ENCODE measurements around the gene C22orf31.
A peak's percentile ranks its signal among the peaks of the same experiment; 100 is the strongest.

C22orf31 gene

DNA sequence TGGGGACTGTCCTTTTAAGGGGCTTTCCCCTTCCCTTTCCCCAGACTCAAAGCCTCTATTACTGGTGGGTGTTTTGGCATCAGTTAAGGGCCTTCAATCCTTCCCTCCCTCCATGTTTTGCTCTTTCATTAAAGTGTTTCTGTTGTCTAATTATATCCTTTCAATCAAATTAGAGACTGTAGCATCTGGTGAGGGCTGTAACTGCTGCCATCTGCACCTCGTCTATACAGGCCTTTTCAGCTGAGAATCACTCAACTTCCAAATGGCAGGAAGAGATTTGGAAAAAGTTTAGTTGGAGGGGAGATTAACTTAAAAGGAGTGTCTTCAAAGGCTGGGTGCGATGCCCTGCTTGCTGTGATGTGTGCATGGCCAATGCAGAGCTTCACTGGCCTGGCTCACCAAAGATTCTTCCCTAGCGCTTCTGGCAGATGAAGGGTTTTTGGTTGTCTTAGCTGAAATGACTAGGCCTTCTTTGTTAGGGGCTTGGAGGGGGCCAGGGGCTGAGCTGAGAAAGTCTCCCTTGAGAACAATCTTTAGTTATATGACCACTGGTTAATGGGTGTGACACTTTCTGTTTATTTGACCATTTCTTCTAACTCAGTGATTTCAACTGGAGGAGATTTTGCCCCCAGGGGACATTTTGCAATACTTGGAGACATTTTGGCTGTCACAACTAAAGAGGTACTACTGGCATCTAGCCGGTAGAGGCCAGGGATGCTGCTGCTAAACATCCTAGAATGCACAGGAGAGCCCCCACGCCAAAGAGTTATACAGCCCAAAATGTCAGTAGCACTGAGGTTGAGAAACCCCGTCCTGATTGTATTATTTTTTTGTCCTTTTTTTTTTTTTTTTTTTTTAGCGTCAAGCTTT, 18.7 kb upstream of the C22orf31 start:
- DNase-seq, result no peak

DNA sequence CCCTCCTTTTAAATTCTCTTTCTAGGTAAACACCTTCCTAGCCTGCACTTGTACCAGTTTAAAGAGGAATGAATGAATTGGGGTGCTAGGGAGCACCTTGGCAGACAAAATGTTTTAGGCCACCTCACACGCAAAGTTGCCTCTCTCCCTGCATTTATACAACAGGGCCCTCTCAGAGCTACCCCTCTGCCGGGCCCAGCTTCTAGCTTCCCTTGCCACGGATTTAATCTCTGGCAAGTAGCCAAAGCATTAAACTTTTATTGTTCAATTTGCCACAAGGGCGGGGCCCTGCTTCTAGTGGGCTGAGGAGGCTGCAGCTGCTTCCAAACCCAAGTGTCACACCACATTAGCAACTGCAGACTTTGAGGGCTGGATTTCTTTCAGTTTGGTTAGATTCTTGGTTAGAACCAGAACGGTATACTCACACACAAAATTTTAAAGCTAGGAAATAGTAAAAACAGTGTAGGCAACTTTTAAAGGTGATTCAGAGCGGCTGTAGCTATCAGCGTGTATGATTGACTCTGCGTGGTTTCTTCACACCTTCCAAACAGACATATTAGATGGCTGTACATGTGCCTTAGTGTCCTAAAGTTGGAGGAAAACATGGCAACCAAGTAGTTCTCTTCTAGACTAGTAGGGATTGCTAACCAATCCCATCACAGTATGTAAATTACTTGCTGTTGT, 17.7 kb upstream of the C22orf31 start:
- no peak for DNase-seq

DNA sequence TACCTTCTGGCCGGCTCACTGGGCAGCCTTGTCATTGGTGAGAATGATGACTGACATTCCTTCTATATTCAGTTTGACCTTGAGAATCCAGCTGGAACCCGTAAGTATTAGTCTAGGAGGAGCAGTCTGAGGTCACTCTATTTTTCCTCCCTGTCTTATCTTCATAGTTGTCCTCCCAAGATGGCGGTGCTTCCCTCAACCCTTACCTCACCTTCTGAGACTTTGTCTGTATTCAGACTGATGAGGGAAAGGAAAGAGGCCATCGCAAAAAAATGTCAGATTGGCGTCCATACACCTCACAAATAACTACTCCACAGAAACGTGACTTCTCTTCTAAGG, 17.2 kb upstream of the C22orf31 start:
- DNase-seq, result no peak

DNA sequence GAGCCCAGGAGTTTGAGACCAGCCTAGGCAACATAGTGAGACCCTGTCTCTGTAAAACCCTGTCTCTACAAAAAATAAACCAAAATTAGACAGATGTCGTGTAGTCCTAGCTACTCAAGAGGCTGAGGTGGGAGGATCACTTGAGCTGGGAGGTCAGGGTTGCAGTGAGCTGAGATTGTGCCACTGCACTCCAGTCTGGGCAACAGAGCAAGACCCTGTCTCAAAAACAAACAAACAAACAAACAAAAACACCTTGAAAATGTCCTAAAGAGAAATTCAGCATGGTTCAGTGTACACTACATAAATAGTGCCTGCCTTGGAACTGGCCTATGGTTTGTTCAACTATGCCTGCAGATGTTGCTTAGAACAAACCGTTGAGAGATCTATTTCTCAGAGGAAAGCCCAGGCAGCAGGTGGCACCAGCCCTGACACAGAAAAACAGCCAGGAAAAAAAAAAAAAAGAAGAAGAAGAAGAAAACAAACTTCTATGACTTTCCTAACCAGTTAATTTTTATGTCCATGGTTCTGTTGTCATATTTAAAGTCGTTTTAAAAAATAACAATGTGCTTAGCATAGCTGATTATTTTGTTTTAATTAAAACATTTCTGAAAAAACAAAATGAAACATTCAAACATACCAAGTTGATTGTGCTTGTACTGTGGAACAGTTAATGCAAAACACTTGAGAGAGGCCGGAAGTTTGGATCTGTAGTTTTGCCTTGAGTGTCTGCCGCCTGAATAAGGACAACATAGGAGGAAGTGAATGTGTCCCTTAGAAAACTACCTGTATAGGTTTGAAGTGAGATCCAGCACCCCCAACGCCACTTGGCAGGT, 16.6 kb upstream of the C22orf31 start:
- no peak for DNase-seq

DNA sequence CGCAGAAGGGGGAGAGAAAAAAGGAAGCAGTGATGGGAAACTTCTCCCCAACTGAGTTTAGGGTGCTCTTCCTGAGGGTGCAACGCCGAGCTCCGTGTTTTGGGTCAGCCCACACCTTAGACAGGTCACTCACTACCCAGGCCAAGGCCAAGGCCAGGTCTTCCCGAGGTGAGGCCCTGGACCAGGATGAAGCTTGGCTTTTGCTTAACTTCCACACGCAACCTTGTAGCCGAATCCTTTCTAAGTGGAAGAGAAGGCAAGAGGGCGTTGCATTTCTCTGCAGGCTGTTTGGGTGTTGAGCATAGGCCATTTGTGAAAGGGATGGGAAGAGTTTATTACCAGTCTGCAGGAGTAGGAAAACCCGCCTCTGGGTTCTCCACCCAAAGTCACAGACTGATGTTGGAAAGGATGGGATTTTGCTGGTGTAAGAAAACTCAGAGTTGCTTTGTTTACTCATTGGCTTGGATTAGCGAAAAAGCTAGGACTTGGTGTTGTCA, 12.7 kb upstream of the C22orf31 start:
- no peak for DNase-seq

DNA sequence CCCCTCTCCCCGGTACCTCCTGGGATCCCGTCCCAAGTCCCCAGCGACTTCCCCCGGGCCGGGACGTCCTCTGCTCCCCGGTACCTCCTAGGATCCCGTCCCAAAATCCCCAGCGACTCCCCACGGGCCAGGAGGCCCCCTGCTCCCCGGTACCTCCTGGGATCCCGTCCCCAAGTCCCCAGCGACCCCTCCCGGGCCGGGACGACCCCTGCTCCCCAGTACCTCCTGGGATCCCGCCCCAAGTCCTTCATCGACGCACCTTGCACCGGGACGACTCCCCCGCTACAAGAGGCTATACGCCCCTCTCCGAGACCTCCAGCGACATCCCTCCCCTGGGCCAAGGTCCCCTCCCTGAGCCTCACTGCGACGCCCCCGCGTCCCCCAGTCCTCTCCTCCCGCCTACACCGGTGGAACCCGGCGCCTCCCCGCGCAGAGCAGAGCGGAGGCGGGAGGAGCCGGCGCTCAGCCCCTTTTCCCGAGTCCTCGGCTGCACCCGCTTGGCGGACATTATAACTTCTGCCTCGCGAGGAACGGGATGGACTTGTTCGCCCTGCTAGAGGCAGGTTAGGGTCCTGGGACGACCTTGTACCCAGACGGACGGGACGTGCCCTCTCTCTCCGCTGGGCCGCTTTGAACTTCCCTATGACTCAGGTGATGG, 12.1 kb upstream of the C22orf31 start:
- no peak for DNase-seq

DNA sequence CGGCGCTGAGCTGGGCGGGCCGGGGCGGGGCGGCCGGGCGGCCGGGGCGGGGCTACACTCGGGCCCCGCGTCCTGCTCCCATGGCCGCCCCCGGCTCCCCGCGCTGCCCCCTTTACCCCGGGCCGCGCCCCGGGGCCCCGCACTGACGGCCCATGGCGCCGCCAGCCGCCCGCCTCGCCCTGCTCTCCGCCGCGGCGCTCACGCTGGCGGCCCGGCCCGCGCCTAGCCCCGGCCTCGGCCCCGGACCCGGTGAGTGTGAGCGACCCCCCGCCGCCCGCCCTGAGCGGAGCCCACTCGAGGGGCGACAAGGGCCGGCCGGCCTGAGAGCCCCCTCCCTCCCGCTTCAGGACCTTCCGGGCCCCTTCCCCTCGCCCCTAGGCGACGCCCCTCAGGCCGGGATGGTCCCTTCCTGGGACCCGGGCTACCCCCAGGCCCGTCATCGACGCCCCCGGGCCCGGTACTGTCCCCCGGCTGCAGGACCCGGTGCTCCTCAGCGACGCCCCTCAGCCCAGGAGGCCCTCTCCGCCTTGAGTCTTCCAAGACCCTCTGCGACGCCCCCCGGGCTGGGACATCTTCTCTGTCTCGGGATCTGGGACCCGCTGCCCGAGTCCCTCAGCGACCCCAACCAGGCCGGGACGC, 11.5 kb upstream of the C22orf31 start, which contains the start of gene KREMEN1:
Gene KREMEN1 (plus strand): TSS at position 57 of the 639 bp plus-strand sequence. CDS start 96 bp downstream, at position 153.
- no peak for DNase-seq

DNA sequence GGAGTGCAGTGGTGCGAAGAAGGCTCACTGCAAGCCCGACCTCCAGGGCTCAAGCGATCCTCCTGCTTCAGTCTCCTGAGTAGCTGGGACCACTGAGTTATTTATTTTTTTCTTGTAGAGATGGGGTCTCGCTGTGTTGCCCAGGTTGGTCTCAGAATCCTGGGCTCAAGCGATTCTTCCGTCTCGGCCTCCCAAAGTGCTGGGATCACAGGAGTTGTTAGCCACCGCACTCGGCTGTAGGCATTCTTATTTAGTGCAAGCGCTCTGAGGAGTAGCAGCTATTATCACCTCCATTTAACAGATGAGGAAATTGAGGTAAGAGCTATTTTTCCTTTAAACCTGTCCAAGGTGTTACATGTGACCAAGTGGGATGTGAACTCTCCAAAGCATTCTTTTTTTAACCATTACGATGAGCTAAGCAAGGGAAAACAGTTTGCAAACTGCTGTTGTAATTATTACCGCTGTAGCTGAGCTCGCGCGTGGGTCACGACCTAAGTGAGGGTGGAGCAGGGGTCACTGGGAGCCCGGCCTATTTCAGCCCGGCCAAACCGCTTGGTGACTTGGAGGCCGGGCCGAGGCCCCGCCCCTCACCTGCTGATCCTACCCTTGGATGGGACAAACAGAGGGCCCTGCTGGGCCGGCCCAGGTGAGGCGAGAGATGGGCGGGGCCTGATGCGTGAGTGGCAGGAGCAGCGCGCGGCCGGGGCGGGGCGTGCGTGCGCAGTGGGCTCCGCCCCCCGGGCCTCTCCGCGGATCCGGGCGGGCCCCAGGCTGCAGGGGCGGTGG, 10.8 kb upstream of the C22orf31 start:
- peak; percentile 83 for DNase-seq

DNA sequence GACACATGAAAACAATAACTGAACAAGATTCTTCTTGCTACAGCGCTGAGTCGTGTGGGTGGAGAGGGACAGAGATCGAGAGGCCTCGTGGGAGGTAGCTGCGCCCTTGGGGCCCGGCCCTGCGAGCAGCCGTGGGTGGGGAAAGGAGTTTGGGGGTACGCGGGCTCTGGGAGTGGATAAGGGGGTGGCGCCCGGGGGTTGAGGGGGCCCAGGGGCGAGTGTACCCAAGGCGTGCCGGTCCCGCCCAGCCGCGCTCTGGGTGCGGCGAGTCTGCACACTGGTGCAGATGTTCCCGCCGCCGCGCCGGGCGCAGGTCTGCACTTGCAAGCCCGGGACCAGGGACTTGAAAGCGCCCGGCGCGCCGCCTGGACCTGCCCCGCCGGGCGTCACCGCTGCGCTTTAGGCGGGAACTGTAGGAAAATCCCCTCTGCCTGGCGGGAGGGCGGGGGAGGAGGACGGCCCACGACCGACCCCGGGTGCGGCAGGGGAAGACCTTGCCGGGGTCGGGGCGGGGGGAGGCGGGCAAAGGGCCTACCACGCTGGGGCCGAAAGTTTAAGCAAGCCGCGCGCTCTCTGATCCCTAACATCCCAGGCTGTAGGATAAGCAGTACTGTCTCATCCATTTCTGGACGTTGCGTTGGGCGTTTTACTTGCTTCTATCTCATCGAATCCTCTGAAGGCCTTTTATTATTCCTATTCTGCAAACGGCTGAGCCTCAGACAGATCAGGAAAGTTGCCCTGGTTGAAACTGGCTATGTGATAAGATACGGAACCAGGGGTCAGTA, 9.8 kb upstream of the C22orf31 start:
- DNase-seq, result peak; percentile 10

DNA sequence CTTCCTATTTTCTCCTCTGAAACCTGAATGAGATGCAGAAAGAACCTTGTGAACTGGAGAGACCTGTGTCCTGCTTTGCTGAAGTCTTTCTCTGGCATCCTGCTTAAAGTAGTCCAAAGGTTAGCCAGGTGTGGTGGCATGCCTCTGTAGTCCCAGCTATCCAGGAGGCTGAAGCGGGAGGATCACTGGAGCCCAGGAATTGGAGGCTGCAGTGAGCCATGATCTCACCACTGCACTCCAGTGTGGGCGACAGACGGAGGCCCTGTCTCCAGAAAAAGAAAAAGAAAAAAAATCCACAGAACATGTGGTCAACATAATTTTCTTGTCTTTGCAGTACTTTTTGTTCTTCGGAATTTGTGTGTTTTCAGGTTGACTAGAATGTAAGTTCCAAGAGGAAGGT, 8.9 kb upstream of the C22orf31 start:
- DNase-seq, result no peak

DNA sequence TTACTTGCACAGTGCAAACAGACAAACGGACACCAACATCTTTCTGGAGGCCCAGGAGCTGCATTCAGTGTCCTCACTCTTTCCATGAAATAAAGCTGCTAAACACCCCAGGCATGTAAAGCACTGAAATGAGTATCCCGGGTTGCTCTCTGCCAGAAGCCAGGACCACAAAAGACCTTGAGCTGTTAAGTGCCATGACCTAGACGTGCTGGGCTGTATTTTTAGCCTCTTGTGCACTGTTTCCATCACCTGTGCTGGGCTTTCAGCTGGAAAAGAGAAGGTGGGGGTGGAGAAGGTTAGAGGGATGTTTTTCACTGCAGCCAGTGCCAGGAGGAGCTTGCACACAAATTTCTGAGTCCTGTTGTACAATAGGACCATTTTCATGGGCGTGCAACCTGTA, 7.8 kb upstream of the C22orf31 start:
- no peak for DNase-seq

DNA sequence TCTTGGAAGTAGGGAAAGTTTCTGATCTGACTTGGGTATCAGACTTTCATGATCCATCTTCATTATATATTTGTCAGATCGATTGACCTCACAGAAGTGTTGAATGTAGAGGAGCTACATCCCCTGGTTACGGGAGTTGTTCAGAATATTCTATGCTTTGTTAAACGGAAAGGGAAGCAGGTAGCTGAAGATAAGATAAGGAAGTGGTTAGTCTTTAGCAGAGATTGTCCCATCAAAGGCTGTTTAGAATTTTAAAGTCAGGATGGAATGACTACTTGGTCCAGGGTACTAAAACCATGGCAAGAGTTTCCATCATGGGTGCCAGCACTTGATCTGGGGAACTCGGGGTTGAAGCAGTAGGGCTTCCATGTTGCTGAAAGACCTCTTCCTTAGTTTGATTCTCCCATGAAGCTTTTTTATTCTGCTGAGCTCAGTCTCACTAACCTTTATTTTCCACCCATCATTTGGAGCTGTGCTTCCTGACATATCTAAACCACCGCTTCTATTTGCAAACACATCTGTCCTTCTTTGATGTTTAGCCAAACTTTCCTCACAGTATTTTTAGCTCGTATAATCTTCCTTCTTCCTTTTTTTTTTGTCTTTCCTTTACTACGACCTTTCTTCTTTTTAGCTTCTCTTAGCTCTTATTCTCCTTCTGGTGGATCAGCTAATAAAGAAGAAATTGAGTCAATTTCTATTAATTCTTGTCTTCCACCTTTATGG, 4.0 kb upstream of the C22orf31 start:
- no peak for DNase-seq

DNA sequence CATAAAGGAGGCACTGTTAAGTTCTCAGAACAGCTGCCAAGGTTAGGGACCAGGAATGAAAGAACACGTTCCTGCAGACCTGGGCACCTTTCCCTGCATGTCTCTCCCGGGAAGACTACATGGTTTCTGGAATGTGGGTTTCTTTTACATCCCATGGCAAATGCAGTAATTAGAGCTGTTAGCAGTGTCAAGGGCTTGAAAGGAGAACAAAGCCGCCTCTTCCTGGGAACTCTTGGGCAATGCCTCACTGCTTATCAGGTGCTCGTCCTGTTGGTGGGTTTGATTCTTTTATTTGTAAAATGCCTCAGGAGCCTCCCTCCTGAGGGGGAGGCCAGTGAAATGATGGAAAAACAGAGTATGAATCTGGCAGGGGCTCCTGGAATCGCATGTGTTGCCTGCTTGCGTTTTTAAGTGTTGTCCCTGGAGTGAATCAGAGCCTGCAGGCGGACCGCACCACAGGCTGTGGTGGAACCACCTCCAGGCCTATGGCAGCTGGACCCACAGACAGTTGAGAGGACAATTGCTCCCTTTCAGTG, 723 bp upstream of the C22orf31 start:
- DNase-seq, result no peak

DNA sequence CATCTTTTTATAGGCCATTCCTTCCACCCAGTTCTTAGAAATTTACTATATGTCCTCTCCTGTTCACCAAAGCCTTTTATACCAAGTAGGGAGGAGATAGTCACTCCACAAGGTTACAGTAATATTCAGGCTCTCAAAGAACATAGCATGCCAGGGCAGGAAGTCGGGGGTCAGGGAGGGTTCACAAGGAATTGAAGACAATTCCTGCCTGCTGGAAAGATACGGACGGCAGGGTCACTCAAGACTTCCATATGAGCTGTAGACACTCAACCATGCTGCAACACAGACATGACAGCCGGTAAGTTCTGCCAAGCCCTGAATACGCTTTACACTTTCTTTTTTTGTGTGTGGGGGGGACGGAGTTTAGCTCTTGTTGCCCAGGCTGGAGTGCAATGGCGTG, 700 bp downstream of the C22orf31 start:
- DNase-seq, result no peak

DNA sequence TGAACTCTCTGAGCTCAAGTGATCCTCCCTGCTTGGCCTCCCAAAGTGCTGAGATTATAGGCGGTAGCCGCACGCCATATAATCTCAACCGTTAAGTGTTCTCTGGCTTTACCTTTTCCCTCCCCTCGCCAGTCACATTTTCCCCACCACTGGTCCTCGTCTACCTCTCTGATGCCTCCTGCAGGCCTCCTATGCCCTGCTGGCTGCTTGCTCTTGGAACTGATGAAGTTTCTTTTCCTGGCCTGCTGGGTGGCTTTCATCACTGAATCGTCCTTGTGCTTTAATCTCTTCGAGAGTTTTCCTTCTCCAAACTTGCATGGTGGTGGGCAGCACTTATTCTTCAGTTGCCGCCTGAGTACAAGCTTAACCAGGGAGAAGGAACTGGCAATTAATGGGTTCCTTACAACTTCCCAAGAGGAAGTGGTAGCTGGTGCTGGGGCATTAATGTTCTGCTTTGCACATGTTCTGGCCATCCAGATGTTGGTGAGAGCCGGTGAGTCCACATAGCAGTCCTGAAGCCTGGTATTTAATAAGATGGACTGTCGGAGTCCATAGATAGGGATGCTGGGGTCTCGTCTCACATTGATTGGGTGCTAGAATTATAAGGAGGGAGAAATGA, 1.3 kb downstream of the C22orf31 start:
- DNase-seq, result no peak

DNA sequence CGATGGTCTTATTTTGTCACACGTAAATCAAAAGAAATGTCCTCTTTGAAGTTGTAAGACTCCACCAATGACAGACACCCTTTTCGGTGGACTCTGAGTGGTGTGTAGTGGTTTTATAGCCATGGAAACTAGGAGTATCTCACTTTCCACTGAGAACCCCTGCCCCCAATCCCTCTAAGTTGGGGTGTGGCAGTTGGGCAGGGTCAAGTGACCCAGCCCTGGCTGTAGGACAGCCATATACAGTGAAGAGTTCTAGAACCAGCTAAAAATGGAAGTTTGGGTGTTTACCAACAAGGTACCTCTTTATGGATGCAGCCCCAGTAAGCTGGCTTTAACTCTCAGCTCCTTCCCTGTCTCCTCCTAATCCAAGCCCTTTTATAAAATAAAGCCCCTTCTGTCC, 5.2 kb downstream of the C22orf31 start:
- DNase-seq, result no peak

DNA sequence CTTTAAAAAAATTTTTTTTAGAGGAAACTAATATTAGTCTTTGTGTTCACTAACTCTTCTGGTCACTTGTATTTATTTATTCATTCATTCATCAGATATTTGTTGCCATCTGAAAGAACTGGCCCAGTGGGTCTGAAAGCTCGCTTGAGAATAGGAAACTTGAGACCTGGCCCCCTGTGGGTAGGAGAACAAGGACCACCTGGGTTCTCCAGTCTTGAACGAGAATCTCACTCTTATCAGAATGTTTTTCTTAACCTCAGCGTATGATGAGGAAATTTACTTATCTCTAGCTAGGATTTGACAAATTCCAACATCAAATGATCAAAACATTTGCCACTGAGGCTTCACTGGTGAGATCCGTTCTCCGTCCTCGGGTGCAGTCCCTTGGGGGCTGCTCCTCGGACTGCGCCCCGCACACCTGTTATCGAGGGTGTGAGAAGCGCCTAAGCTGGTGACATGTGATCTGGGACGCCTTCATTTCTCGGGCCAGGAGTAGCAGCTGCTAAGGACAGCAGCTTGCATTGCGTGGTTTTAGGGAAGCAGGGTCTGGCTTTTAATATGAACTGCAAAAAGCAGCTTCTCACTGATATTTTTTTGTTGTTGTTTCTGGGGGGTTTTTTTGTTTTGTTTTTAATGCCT, 6.3 kb downstream of the C22orf31 start:
- DNase-seq, result no peak

DNA sequence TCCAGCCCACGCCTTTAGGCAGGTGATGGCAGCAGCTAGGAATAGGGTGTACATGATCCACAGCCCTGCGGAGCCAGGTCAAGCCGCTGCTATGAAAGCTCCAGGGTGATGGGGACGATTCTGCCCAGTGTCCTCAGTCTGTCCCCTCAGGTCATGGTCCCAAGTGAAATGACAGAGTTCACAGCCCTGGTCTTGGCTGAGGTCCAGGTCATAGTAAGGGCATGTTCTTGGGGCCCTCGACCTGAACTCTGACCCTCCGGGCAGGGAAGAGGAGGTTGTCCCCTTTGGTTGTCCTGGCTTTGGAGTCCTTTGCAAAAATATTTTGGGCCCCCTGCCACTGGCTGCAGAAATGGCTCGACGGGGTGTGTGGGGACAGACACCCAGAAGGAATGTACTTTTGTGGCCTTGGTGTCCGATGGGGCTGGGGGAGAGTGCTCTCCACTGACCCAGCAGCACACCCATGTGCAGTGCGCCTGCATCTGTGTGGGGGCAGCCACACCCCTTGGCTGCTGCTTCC, 7.3 kb downstream of the C22orf31 start:
- DNase-seq, result no peak
